Breast epithelium (tissue), 3 donors: ENCODE results near the gene GALNT10.

Experiments used
- POLR2AphosphoS5 ChIP-seq, 3 donors: sonication (generic); formaldehyde crosslinking; IDR thresholded peaks; one replicate each; pipeline ENCODE4 v1.6.1; 2017; ENCODE audit warnings: antibody characterized with exemption in 3 of 3
- TF ChIP-seq, protein P1 (sequence below), 3 donors: fragments of 450-650 bp; IDR thresholded peaks; one replicate each; pipeline ENCODE4 v1.5.1; 2016 to 2017; ENCODE audit warnings: antibody characterized with exemption in 3 of 3, mild to moderate bottlenecking in 3 of 3, moderate library complexity in 3 of 3

DNA sequence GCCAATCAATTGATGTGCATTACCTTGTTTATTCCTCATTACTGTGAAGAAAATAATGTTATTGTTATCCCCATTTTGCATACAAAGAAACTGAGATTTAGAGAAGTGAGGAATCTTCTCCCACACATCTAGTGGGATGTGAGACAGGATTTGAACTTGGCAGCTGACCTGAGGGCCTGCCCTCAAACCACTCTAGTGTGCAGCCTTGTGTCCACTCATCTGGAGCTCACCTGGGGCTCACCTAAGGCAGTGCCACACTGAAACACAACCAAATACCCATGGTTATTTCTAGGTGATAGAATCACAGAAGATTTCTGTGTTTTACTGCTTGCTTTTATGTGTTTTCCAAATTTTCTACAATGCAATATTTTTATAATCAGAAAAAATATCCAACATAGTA, 160.6 kb downstream of the GALNT10 start:
- TF ChIP-seq, protein P1, sequence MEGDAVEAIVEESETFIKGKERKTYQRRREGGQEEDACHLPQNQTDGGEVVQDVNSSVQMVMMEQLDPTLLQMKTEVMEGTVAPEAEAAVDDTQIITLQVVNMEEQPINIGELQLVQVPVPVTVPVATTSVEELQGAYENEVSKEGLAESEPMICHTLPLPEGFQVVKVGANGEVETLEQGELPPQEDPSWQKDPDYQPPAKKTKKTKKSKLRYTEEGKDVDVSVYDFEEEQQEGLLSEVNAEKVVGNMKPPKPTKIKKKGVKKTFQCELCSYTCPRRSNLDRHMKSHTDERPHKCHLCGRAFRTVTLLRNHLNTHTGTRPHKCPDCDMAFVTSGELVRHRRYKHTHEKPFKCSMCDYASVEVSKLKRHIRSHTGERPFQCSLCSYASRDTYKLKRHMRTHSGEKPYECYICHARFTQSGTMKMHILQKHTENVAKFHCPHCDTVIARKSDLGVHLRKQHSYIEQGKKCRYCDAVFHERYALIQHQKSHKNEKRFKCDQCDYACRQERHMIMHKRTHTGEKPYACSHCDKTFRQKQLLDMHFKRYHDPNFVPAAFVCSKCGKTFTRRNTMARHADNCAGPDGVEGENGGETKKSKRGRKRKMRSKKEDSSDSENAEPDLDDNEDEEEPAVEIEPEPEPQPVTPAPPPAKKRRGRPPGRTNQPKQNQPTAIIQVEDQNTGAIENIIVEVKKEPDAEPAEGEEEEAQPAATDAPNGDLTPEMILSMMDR (IDR thresholded peaks at IDR 0.05): no peak
- no peak for TF ChIP-seq POLR2AphosphoS5 (IDR thresholded peaks at IDR 0.05)
